GM10266 (cell line): ENCODE results near the gene ASB10.

Source experiments
- DNase-seq: peaks from one replicate; pipeline ENCODE4 v3.0.0; 2012; ENCODE audit errors: extremely low spot score
- CTCF ChIP-seq: IDR thresholded peaks from 2 replicates; pipeline ENCODE4 v1.5.1; 2012; ENCODE audit warnings: mild to moderate bottlenecking, low read depth; ENCODE audit not compliant: control insufficient read depth, insufficient read depth; ENCODE audit errors: missing control alignments

The ASB10 gene, protein sequence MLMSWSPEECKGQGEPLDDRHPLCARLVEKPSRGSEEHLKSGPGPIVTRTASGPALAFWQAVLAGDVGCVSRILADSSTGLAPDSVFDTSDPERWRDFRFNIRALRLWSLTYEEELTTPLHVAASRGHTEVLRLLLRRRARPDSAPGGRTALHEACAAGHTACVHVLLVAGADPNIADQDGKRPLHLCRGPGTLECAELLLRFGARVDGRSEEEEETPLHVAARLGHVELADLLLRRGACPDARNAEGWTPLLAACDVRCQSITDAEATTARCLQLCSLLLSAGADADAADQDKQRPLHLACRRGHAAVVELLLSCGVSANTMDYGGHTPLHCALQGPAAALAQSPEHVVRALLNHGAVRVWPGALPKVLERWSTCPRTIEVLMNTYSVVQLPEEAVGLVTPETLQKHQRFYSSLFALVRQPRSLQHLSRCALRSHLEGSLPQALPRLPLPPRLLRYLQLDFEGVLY

DNA sequence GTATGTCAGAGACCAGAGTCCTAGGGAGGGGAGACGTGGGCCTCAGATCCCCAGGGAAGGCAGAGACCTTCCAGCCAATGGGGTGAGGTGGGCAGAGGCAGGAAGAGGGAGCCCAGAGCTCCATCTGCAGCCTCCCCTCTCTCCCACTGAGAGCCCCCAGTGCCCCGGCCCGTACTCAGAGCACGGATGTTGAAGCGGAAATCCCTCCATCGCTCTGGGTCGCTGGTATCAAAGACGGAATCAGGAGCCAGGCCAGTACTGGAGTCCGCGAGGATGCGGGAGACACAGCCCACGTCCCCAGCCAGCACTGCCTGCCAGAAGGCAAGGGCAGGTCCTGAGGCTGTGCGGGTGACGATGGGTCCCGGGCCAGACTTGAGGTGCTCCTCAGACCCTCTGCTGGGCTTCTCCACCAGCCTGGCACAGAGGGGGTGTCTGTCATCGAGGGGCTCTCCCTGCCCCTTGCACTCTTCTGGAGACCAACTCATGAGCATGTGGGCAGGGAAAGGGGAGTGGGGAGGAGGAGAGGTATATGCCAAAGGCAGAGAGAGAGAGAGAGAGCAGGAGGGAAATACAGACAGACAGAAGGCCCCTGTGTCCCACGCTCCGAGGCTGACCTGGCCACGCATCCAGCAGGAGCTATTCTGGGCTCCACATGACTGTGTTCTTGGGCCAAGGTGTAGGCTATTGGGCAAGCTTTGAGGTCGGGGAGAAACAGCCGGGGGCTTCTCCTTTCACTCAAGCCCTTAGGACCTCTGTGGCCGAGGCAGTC lies at the start of gene ASB10:
TSS of gene ASB10 (minus strand) at position 611 of the 769 bp plus-strand sequence. CDS start at position 491, 120 bp downstream.
- TF ChIP-seq CTCF, result no peak
- DNase-seq, result no peak

GRCh38 chr7:151236406-151236805 lies 49.4 kb upstream of the ASB10 start:
- no peak for TF ChIP-seq CTCF
- DNase-seq, result no peak

GRCh38 chr7:151235091-151235787 lies 48.2 kb upstream of the ASB10 start:
- no peak for TF ChIP-seq CTCF
- no peak for DNase-seq

GRCh38 chr7:151233804-151234203 lies 46.8 kb upstream of the ASB10 start:
- DNase-seq, result peak; percentile 16
- TF ChIP-seq CTCF, result no peak

GRCh38 chr7:151232917-151233701 lies 46.1 kb upstream of the ASB10 start:
- TF ChIP-seq CTCF, result no peak
- DNase-seq, result peak; percentile 72

DNA sequence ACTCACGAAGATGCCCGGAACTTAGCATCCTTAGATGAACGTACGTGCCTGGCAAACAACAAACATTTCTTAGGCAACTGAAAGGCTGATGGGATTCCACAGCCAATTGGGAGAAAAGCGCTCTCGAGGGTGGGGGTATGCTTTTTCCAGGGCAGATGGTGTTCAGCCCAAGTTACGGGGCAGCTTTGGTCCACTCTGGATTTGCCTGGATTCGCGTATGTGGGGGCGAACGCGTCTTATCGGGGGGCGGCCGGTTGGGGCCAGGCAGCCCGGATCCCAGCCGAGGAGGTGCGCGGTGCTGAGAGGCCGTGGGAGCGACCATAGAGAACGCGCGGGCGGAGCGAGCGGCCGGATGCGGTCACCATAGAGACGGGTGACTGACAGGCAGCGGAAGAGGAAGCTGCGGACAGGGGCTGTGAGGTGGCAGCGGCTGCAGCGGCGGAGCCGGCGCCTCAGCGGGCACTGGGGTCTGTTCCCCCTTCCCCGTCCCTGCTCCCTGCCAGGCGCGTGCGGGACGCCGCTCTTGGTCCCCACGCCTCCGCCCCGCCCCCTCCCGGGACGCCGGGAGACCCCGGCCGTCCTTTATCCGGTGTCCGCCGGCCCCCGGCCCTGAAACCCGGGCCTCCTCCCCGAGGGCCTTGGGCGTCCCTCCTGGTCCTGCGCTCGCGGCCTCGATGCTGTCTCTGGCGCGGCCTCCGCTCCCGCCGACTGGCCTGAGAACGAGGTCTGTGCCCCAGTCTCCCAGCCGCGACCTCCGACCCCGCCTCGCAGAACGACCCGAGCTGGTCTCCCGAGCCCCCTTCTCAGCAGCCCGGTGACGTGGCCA lies 45.3 kb upstream of the ASB10 start, which contains the start of gene CHPF2:
TSS of gene CHPF2 (plus strand) at position 393 of the 826 bp plus-strand sequence. CDS start 1,529 bp downstream, outside the sequence.
- TF ChIP-seq CTCF, result no peak

More for the DNA sequence above, 45.3 kb upstream of the ASB10 start, which contains the start of gene CHPF2:
- DNase-seq, result peak; percentile 97
